H9 (cell line): Measurements from ENCODE around the gene MROH7. TPM values are rescaled to one million over a fixed set of nuclear protein-coding genes. Genes with fewer than 3 reads are reported as not detected.

ENCODE experiments used
- DNase-seq: peaks from one replicate; pipeline ENCODE4 v3.0.0-alpha.2; 2017
- H2AFZ ChIP-seq: one replicate; pipeline ENCODE4 v1.6.1; 2013; ENCODE audit warnings: mild to moderate bottlenecking, low read length, control low read depth, moderate library complexity
- H2AK5ac ChIP-seq: 2 replicates; pipeline ENCODE4 v1.6.1; 2013; ENCODE audit warnings: low read length, control low read depth, mixed read lengths; ENCODE audit not compliant: insufficient read length
- H2BK120ac ChIP-seq: one replicate; pipeline ENCODE4 v1.6.1; 2013; ENCODE audit warnings: low read depth, mild to moderate bottlenecking, low read length, control low read depth, inconsistent platforms; ENCODE audit not compliant: poor library complexity, severe bottlenecking
- H2BK12ac ChIP-seq: 2 replicates; pipeline ENCODE4 v1.6.1; 2013; ENCODE audit warnings: low read length, control low read depth, mixed read lengths, low read depth; ENCODE audit not compliant: insufficient read length
- H2BK15ac ChIP-seq: 2 replicates; pipeline ENCODE4 v1.6.1; 2013; ENCODE audit warnings: low read depth, low read length, control low read depth
- H2BK20ac ChIP-seq: one replicate; pipeline ENCODE4 v1.6.1; 2013; ENCODE audit warnings: low read depth, mild to moderate bottlenecking, low read length, control low read depth, inconsistent platforms; ENCODE audit not compliant: poor library complexity, severe bottlenecking
- H2BK5ac ChIP-seq: 2 replicates; pipeline ENCODE4 v1.6.1; 2013; ENCODE audit warnings: low read length, control low read depth, mixed read lengths; ENCODE audit not compliant: insufficient read length
- H3K14ac ChIP-seq: 2 replicates; pipeline ENCODE4 v1.6.1; 2013; ENCODE audit warnings: low read length, control low read depth; ENCODE audit not compliant: insufficient read depth
- H3K18ac ChIP-seq: 2 replicates; pipeline ENCODE4 v1.6.1; 2013; ENCODE audit warnings: low read depth, mild to moderate bottlenecking, mixed read lengths, low read length, control low read depth; ENCODE audit not compliant: insufficient read length
- H3K23ac ChIP-seq: 2 replicates; pipeline ENCODE4 v1.6.1; 2013; ENCODE audit warnings: low read length, control low read depth, mixed read lengths, low read depth; ENCODE audit not compliant: insufficient read length
- H3K23me2 ChIP-seq: 2 replicates; pipeline ENCODE4 v1.6.1; 2013; ENCODE audit warnings: low read depth, mild to moderate bottlenecking, mixed read lengths, low read length, control low read depth; ENCODE audit not compliant: insufficient read length, poor library complexity, severe bottlenecking
- H3K27ac ChIP-seq: 2 replicates; pipeline ENCODE4 v1.5.1; 2013; ENCODE audit warnings: low read length, control low read depth, mixed read lengths, low read depth; ENCODE audit not compliant: insufficient read length
- H3K27me3 ChIP-seq: 2 replicates; pipeline ENCODE4 v1.6.1; 2013; ENCODE audit warnings: low read length, control low read depth, inconsistent platforms; ENCODE audit not compliant: insufficient read depth
- H3K4ac ChIP-seq: 2 replicates; pipeline ENCODE4 v1.6.1; 2013; ENCODE audit warnings: low read depth, mild to moderate bottlenecking, control low read depth, inconsistent platforms, low read length, moderate library complexity
- H3K4me1 ChIP-seq: 2 replicates; pipeline ENCODE4 v1.6.1; 2013; ENCODE audit warnings: low read length, control low read depth, inconsistent platforms; ENCODE audit not compliant: insufficient read depth
- H3K4me2 ChIP-seq: 2 replicates; pipeline ENCODE4 v1.6.1; 2013; ENCODE audit warnings: low read length, control low read depth, mixed read lengths; ENCODE audit not compliant: insufficient read length, insufficient read depth
- H3K56ac ChIP-seq: 2 replicates; pipeline ENCODE4 v1.6.1; 2013; ENCODE audit warnings: low read depth, mild to moderate bottlenecking, mixed read lengths, low read length, control low read depth; ENCODE audit not compliant: insufficient read length
- H3K79me1 ChIP-seq: 2 replicates; pipeline ENCODE4 v1.6.1; 2013; ENCODE audit warnings: low read depth, mild to moderate bottlenecking, moderate library complexity, low read length, control low read depth, inconsistent platforms; ENCODE audit not compliant: insufficient read depth, poor library complexity, severe bottlenecking
- H3K79me2 ChIP-seq: 2 replicates; pipeline ENCODE4 v1.6.1; 2013; ENCODE audit warnings: low read length, control low read depth, inconsistent platforms; ENCODE audit not compliant: insufficient read depth
- H3K9ac ChIP-seq: 2 replicates; pipeline ENCODE4 v1.6.1; 2013; ENCODE audit warnings: low read length, control low read depth, mixed read lengths; ENCODE audit not compliant: insufficient read length; ENCODE audit errors: extremely low read depth
- H3K9me3 ChIP-seq: one replicate; pipeline ENCODE4 v1.6.1; 2013; ENCODE audit warnings: low read depth, low read length, inconsistent platforms; ENCODE audit not compliant: control insufficient read depth
- H3T11ph ChIP-seq: one replicate; pipeline ENCODE4 v1.6.1; 2013; ENCODE audit warnings: mild to moderate bottlenecking, low read length, control low read depth, inconsistent platforms
- H4K20me1 ChIP-seq: one replicate; pipeline ENCODE4 v1.6.1; 2013; ENCODE audit not compliant: control insufficient read depth, insufficient read length, insufficient read depth
- H4K5ac ChIP-seq: 2 replicates; pipeline ENCODE4 v1.6.1; 2013; ENCODE audit warnings: low read depth, mild to moderate bottlenecking, mixed read lengths, low read length, control low read depth; ENCODE audit not compliant: insufficient read length
- H4K8ac ChIP-seq: replicated peaks from 2 replicates; pipeline ENCODE4 v1.6.1; 2013; ENCODE audit warnings: low read length, control low read depth, mixed read lengths, low read depth; ENCODE audit not compliant: insufficient read length
- H4K91ac ChIP-seq: 2 replicates; pipeline ENCODE4 v1.6.1; 2013; ENCODE audit warnings: low read depth, mild to moderate bottlenecking, moderate library complexity, mixed read lengths, low read length, control low read depth; ENCODE audit not compliant: insufficient read length
- H3K27ac Mint-ChIP-seq, 3 experiments: 2 replicates in 2 of 3; 3 replicates in 1 of 3; pipeline ENCODE4 v1.8.0; 2020 to 2021; ENCODE audit warnings: mixed read lengths in 3 of 3, mild to moderate bottlenecking in 1 of 3, moderate library complexity in 1 of 3
- H3K27me3 Mint-ChIP-seq: 2 replicates; pipeline ENCODE4 v1.8.0; 2021; ENCODE audit warnings: low read depth, mild to moderate bottlenecking, moderate library complexity, mixed read lengths
- H3K36me3 Mint-ChIP-seq, 3 experiments: 2 replicates in 2 of 3; 3 replicates in 1 of 3; pipeline ENCODE4 v1.8.0; 2020 to 2021; ENCODE audit warnings: low read depth in 3 of 3, mixed read lengths in 3 of 3; ENCODE audit not compliant: insufficient read depth in 1 of 3
- H3K4me1 Mint-ChIP-seq, 2 experiments: 2 replicates each; pipeline ENCODE4 v1.8.0; 2020; ENCODE audit warnings: mixed read lengths in 2 of 2
- H3K4me3 Mint-ChIP-seq, 2 experiments: 2 replicates in 1 of 2; 3 replicates in 1 of 2; pipeline ENCODE4 v1.8.0; 2020 to 2021; ENCODE audit warnings: mild to moderate bottlenecking in 2 of 2, mixed read lengths in 2 of 2, moderate library complexity in 1 of 2
- H3K9me3 Mint-ChIP-seq, 2 experiments: 2 replicates in 1 of 2; 3 replicates in 1 of 2; pipeline ENCODE4 v1.8.0; 2020; ENCODE audit warnings: mild to moderate bottlenecking in 2 of 2, mixed read lengths in 2 of 2, moderate library complexity in 1 of 2
- CTCF ChIP-seq: fragments of 200-600 bp; sonication (generic); conservative IDR thresholded peaks from 3 replicates; pipeline ENCODE4 v1.8.0; 2021; ENCODE audit warnings: antibody characterized with exemption, mild to moderate bottlenecking
- WGBS: extraction: QIAGEN DNeasy Blood & Tissue Kit; methylation state at CpG from one replicate; pipeline ENCODE4 v1.1.7; 2013; ENCODE audit warnings: missing lambda C conversion rate, low lambda C conversion rate, mixed read lengths; ENCODE audit not compliant: insufficient read length; ENCODE audit errors: extremely low coverage; 5-methylcytosine and 5-hydroxymethylcytosine counted together
- total RNA-seq: library from RNA; stranded (reverse); gene quantifications from 2 replicates; pipeline ENCODE4 v1.2.1, GENCODE V29; 2021

MROH7 gene
- total RNA-seq, 1 experiment from 2014 or later, result 0.09 TPM

DNA sequence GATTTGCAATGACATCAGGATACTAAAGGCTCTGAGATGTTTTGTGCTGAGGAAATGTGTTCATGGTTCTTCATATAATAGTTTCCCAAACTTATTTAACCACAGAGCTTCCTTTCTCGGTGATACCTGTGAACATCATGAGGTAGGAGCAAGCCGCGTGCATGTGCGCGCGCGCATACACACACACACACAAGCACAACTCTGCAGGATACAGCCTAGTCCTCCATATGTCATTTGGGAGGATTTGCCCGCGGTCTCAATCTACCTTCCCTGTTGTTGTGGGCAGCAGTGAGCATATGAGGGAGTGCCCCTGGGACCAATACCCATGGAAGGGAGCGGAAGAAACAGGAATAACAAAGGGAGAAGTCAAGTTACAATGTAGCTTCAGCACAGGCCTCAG is 61.9 kb downstream of the MROH7 start:
- Histone ChIP-seq H3K56ac (no peak overlapping the region), H3K79me1 (no peaks in the 10 kb centered on the region), H3K9me3 (no peaks in the 10 kb centered on the region), H2BK5ac (no peak overlapping the region), H4K91ac (no peak overlapping the region), H3K27ac (no peak overlapping the region), H3T11ph (no peak overlapping the region), H2BK15ac (no peak overlapping the region), H3K4me1 (no peaks in the 10 kb centered on the region), H4K5ac (no peak overlapping the region), H2AK5ac (no peak overlapping the region), H3K18ac (no peak overlapping the region), H2BK120ac (no peak overlapping the region), H2AFZ (no peak overlapping the region), H2BK12ac (no peak overlapping the region), H3K4me2 (no peak overlapping the region), H3K14ac (no peak overlapping the region), H3K4ac (no peak overlapping the region), H3K23ac (no peak overlapping the region), H3K79me2 (no peaks in the 10 kb centered on the region), H3K27me3 (no peaks in the 10 kb centered on the region), H3K23me2 (no peaks in the 10 kb centered on the region), H4K8ac (no peak overlapping the region), H3K9ac (no peak overlapping the region), H2BK20ac (no peak overlapping the region), H4K20me1 (no peaks in the 10 kb centered on the region)
- no peak overlapping the region for H3K4me3 Mint-ChIP-seq
- peaks cover 6 to 7% of the 10 kb centered on the region in 2 experiments for H3K4me1 Mint-ChIP-seq
- WGBS, result no CpG with 5 or more reads among the region's 10 CpGs
- no peaks in the 10 kb centered on the region for H3K9me3 Mint-ChIP-seq
- TF ChIP-seq CTCF, result no peak
- peaks cover 22% of the 10 kb centered on the region for H3K27me3 Mint-ChIP-seq
- H3K27ac Mint-ChIP-seq, result no peak overlapping the region
- DNase-seq, result peak; percentile 18
- no peaks in the 10 kb centered on the region for H3K36me3 Mint-ChIP-seq
